Central memory CD4-positive, alpha-beta T cell (primary cell): ENCODE measurements around the gene CEP57L1.

Experiments used
- DNase-seq: peaks from one replicate; pipeline ENCODE4 v3.0.0; 2022
- total RNA-seq, 3 experiments: gene quantifications; one replicate each; lab custom pipeline; 2026; lab: John Stamatoyannopoulos, UW

The CEP57L1 gene
- 10.9 to 17.2 (median 13.1) reads per million in 3 experiments for total RNA-seq

- DNase-seq: peak; percentile 95
Measured at GRCh38 chr6:109095036-109095834, at the start of gene CEP57L1. CEP57L1 (plus strand) TSS chr6:109095507; CDS start chr6:109145222, 49,715 bp downstream.

GRCh38 chr6:109048176-109048575, 47.1 kb upstream of the CEP57L1 start:
- DNase-seq: no peak

GRCh38 chr6:109048670-109049415, 46.5 kb upstream of the CEP57L1 start:
- DNase-seq: no peak

- no peak for DNase-seq
Measured at GRCh38 chr6:109050012-109050411, 45.3 kb upstream of the CEP57L1 start.

GRCh38 chr6:109050447-109051102, 44.7 kb upstream of the CEP57L1 start:
- DNase-seq: no peak

- DNase-seq: no peak
Measured at GRCh38 chr6:109051301-109052017, 43.8 kb upstream of the CEP57L1 start.

GRCh38 chr6:109052018-109052651, 43.2 kb upstream of the CEP57L1 start:
- DNase-seq: no peak

- DNase-seq: no peak
Measured at GRCh38 chr6:109052852-109053251, 42.5 kb upstream of the CEP57L1 start.

- DNase-seq: no peak
Measured at GRCh38 chr6:109053336-109053735, 42.0 kb upstream of the CEP57L1 start.

- DNase-seq: no peak
Measured at GRCh38 chr6:109055771-109056235, 39.5 kb upstream of the CEP57L1 start.

- no peak for DNase-seq
Measured at GRCh38 chr6:109056661-109057060, 38.6 kb upstream of the CEP57L1 start.

- no peak for DNase-seq
Measured at GRCh38 chr6:109058620-109059019, 36.7 kb upstream of the CEP57L1 start.

- DNase-seq: no peak
Measured at GRCh38 chr6:109059153-109059552, 36.2 kb upstream of the CEP57L1 start.

- DNase-seq: peak; percentile 58
Measured at GRCh38 chr6:109059571-109060021, 35.7 kb upstream of the CEP57L1 start.

- no peak for DNase-seq
Measured at GRCh38 chr6:109060571-109060970, 34.7 kb upstream of the CEP57L1 start.

- DNase-seq: no peak
Measured at GRCh38 chr6:109062216-109062615, 33.1 kb upstream of the CEP57L1 start.

GRCh38 chr6:109062767-109063352, 32.4 kb upstream of the CEP57L1 start:
- DNase-seq: no peak

- DNase-seq: no peak
Measured at GRCh38 chr6:109069746-109070145, 25.6 kb upstream of the CEP57L1 start.

- no peak for DNase-seq
Measured at GRCh38 chr6:109071125-109071917, 24.0 kb upstream of the CEP57L1 start.

GRCh38 chr6:109073344-109074132, 21.8 kb upstream of the CEP57L1 start:
- peak; percentile 64 for DNase-seq
